ENCODE results near the gene FAM222A. TPM values are rescaled to one million over a fixed set of nuclear protein-coding genes. Genes with fewer than 3 reads are reported as not detected.

FAM222A gene
- polyA plus RNA-seq, 2 of the 4 experiments (the other 2 are of a cell fraction), result 0.98 to 3.2 TPM

DNA sequence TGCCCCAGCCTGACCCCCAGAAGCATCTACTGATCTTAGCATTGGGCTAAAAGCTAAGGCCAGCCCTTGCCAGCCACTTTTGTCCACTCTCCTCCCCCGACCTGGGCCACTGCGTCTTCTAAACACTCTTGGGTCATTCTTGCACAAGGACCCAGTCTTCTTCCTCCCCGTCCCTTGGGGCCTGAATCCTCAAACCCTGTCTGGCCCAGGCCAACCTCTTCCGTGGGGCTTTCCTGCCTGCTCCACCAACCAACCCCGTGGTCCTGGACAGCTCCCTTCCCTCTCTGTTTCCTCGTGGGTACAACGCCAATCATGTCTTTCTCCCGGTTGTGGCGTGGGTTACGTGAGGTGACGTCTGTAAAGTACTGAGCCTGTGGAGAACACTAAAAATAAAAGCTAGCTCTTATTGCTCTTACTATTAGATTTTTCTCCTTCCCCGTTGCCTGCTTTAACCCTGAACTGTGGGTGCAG lies 21.5 kb downstream of the FAM222A start:
- 66% methylated on average over 12 of the region's 12 CpGs for WGBS (ENCODE audit: missing lambda C conversion rate)
- CTCF ChIA-PET, result interaction anchor here (0.8 to 2.0 kb wide), 8 partner anchors 15 to 218 kb away, joined by 3 to 8 read pairs (median 4); no protein-coding TSS in a partner anchor
- no peak overlapping the region for H3K4me3 ChIP-seq
- TF ChIP-seq, protein P1, sequence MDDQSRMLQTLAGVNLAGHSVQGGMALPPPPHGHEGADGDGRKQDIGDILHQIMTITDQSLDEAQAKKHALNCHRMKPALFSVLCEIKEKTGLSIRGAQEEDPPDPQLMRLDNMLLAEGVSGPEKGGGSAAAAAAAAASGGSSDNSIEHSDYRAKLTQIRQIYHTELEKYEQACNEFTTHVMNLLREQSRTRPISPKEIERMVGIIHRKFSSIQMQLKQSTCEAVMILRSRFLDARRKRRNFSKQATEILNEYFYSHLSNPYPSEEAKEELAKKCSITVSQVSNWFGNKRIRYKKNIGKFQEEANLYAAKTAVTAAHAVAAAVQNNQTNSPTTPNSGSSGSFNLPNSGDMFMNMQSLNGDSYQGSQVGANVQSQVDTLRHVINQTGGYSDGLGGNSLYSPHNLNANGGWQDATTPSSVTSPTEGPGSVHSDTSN (IDR thresholded peaks at IDR 0.05), result no peak
- TF ChIP-seq ZC3H11A (IDR thresholded peaks at IDR 0.05) (no peak), CEBPB (IDR thresholded peaks at IDR 0.05) (no peak), RARB (CRISPR knock-in tag; IDR thresholded peaks at IDR 0.05) (no peak), GATA3 (IDR thresholded peaks at IDR 0.05; ENCODE audit: borderline replicate concordance) (no peak), ESRRA (IDR thresholded peaks at IDR 0.05; ENCODE audit: borderline replicate concordance, low read length) (no peak), HOXB5 (CRISPR knock-in tag; IDR thresholded peaks at IDR 0.05) (no peak), RAD21 (conservative IDR thresholded peaks at IDR 0.05 in 1 of 2, IDR thresholded peaks at IDR 0.05 in 1 of 2) (no peak), CHD4 (IDR thresholded peaks at IDR 0.05; ENCODE audit: borderline replicate concordance) (no peak), ZNF302 (CRISPR knock-in tag; IDR thresholded peaks at IDR 0.05) (no peak), HOXB13 (CRISPR knock-in tag; IDR thresholded peaks at IDR 0.05; ENCODE audit: low read depth) (no peak), BHLHE40 (IDR thresholded peaks at IDR 0.05; ENCODE audit: low read depth, low read length) (no peak), FOSL2 (IDR thresholded peaks at IDR 0.05) (no peak), FOSL2 (CRISPR knock-in tag; IDR thresholded peaks at IDR 0.05) (no peak), EHF (CRISPR knock-in tag; IDR thresholded peaks at IDR 0.05) (no peak), FOSB (CRISPR knock-in tag; IDR thresholded peaks at IDR 0.05) (no peak)
- TF ChIP-seq, protein P2, sequence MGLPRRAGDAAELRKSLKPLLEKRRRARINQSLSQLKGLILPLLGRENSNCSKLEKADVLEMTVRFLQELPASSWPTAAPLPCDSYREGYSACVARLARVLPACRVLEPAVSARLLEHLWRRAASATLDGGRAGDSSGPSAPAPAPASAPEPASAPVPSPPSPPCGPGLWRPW (IDR thresholded peaks at IDR 0.05), result no peak
- TF ChIP-seq, protein P3, sequence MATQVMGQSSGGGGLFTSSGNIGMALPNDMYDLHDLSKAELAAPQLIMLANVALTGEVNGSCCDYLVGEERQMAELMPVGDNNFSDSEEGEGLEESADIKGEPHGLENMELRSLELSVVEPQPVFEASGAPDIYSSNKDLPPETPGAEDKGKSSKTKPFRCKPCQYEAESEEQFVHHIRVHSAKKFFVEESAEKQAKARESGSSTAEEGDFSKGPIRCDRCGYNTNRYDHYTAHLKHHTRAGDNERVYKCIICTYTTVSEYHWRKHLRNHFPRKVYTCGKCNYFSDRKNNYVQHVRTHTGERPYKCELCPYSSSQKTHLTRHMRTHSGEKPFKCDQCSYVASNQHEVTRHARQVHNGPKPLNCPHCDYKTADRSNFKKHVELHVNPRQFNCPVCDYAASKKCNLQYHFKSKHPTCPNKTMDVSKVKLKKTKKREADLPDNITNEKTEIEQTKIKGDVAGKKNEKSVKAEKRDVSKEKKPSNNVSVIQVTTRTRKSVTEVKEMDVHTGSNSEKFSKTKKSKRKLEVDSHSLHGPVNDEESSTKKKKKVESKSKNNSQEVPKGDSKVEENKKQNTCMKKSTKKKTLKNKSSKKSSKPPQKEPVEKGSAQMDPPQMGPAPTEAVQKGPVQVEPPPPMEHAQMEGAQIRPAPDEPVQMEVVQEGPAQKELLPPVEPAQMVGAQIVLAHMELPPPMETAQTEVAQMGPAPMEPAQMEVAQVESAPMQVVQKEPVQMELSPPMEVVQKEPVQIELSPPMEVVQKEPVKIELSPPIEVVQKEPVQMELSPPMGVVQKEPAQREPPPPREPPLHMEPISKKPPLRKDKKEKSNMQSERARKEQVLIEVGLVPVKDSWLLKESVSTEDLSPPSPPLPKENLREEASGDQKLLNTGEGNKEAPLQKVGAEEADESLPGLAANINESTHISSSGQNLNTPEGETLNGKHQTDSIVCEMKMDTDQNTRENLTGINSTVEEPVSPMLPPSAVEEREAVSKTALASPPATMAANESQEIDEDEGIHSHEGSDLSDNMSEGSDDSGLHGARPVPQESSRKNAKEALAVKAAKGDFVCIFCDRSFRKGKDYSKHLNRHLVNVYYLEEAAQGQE (IDR thresholded peaks at IDR 0.05), result no peak
- TF ChIP-seq, protein P4, sequence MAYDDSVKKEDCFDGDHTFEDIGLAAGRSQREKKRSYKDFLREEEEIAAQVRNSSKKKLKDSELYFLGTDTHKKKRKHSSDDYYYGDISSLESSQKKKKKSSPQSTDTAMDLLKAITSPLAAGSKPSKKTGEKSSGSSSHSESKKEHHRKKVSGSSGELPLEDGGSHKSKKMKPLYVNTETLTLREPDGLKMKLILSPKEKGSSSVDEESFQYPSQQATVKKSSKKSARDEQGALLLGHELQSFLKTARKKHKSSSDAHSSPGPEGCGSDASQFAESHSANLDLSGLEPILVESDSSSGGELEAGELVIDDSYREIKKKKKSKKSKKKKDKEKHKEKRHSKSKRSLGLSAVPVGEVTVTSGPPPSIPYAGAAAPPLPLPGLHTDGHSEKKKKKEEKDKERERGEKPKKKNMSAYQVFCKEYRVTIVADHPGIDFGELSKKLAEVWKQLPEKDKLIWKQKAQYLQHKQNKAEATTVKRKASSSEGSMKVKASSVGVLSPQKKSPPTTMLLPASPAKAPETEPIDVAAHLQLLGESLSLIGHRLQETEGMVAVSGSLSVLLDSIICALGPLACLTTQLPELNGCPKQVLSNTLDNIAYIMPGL (CRISPR knock-in tag; IDR thresholded peaks at IDR 0.05; ENCODE audit: borderline replicate concordance), result no peak
- TF ChIP-seq, protein P5, sequence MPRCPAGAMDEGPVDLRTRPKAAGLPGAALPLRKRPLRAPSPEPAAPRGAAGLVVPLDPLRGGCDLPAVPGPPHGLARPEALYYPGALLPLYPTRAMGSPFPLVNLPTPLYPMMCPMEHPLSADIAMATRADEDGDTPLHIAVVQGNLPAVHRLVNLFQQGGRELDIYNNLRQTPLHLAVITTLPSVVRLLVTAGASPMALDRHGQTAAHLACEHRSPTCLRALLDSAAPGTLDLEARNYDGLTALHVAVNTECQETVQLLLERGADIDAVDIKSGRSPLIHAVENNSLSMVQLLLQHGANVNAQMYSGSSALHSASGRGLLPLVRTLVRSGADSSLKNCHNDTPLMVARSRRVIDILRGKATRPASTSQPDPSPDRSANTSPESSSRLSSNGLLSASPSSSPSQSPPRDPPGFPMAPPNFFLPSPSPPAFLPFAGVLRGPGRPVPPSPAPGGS (IDR thresholded peaks at IDR 0.05), result no peak
- no peaks in the 10 kb centered on the region for H3K9me3 ChIP-seq
- POLR2A ChIA-PET, result no interaction called here
- ATAC-seq (no peak), DNase-seq (ENCODE audit: low read depth in 1 of 2, low spot score in 1 of 2) (no peak), FAIRE-seq (no peak)
- peaks cover 8% of the 10 kb centered on the region; the same call in 1 of the 3 replicates for H3K4me1 ChIP-seq
- no peak overlapping the region for H3K4me2 ChIP-seq
- no peak overlapping the region for H3K27ac ChIP-seq

All from A549 (cell line).